GM18498 (cell line): Measurements from ENCODE around the gene TNPO2.

Experiments used
- ATAC-seq: cut with Tn5 transposase; IDR thresholded peaks from one replicate; pipeline ENCODE4 v1.9.1; 2021; ENCODE audit warnings: mild to moderate bottlenecking, moderate library complexity; ENCODE audit not compliant: unreplicated experiment

Gene TNPO2

DNA sequence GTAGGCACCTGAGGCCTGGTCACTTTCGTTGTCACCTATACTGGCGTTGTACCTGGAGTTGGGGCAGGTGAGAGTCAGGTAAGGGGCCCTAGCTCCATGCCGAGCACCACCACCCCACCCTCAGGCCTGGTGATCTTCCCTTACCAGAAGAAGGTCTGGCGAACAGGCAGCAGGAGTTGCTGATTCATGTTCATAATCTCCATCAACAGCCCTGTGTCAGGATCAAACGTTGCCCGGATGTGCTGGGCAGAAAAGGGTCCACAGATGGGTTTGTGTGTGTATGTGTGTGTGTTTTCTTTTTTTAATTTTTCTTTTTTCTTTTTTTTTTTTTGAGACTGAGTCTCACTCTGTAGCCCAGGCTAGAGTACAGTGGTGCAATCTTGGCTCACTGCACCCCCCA is 71.5 kb downstream of the TNPO2 start:
- no peak for ATAC-seq

DNA sequence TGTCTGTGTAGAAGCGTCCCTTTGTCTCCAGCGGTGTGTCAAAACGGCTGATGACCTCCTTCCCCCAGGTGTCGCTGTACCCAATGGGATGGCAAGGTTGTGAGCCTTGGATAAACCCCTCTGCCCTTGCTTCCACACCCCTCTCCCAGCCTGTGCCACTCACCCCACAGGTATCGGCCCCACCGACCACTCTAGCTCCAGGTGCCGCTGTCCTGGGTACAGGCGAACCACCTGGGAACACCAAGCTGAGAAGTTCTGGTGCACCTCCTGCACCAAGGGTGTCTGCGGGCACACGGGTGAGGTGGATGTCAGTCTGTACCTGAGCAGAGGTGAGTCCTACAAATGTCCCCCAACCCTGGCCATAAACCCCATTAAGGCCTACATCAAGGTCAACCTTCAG is 73.8 kb downstream of the TNPO2 start:
- no peak for ATAC-seq
